CD4-positive, alpha-beta T cell (primary cell): ENCODE data around the gene FGGY. TPM values are rescaled to one million over a fixed set of nuclear protein-coding genes. Genes with fewer than 3 reads are reported as not detected.
A peak's percentile ranks its signal among the peaks of the same experiment; 100 is the strongest.
"Not testable (repeated sequence)": the region's sequence is repeated elsewhere in the genome, so short reads cannot be mapped to it uniquely, and the experiment has no call there.

Experiments
- ATAC-seq: fragments of 200-7000 bp; cut with Tn5 transposase; one replicate; pipeline ENCODE4 v1.10.0; 2022; ENCODE audit warnings: mild to moderate bottlenecking; ENCODE audit not compliant: poor library complexity
- CTCF ChIA-PET: fragments of 350-600 bp; sonication (Branson Sonifier 250); formaldehyde crosslinking; loops from one replicate; lab custom pipeline; 2021; ENCODE audit warnings: antibody characterized with exemption, inconsistent platforms; lab: Charles Lee
- POLR2A ChIA-PET: fragments of 350-600 bp; sonication (Branson Sonifier 250); formaldehyde crosslinking; loops from one replicate; lab custom pipeline; 2021; ENCODE audit warnings: antibody characterized with exemption, inconsistent platforms; lab: Charles Lee
- DNase-seq, 14 experiments: peaks; one replicate each; pipeline ENCODE4 v3.0.0-alpha.2; 2013 to 2020; ENCODE audit warnings: mixed read lengths in 2 of 14
- H3K27ac ChIP-seq, 2 donors: one replicate each; pipeline versions ENCODE4 v1.5.1 to v1.7.0; 2013; ENCODE audit warnings: low read length in 2 of 2, low read depth in 1 of 2, mild to moderate bottlenecking in 1 of 2
- H3K27me3 ChIP-seq, 2 experiments: 1 replicate in 1 of 2; 2 replicates in 1 of 2; pipeline versions ENCODE4 v1.6.1 to v1.7.0; 2013; ENCODE audit warnings: low read length in 2 of 2, control low read depth in 1 of 2, mild to moderate bottlenecking in 1 of 2, moderate library complexity in 1 of 2; ENCODE audit not compliant: insufficient read depth in 2 of 2, control insufficient read depth in 1 of 2
- H3K36me3 ChIP-seq: one replicate; pipeline ENCODE4 v1.6.1; 2013; ENCODE audit warnings: low read length, control low read depth; ENCODE audit not compliant: insufficient read depth
- H3K4me1 ChIP-seq: one replicate; pipeline ENCODE4 v1.6.1; 2013; ENCODE audit warnings: low read length, control low read depth; ENCODE audit not compliant: insufficient read depth
- H3K4me3 ChIP-seq: one replicate; pipeline ENCODE4 v1.5.1; 2013; ENCODE audit warnings: mild to moderate bottlenecking, low read length, moderate library complexity
- H3K9me3 ChIP-seq, 2 experiments: 1 replicate in 1 of 2; 2 replicates in 1 of 2; pipeline versions ENCODE4 v1.6.1 to v1.7.0; 2013; ENCODE audit warnings: low read length in 2 of 2, mild to moderate bottlenecking in 2 of 2, control low read depth in 1 of 2, moderate library complexity in 1 of 2; ENCODE audit not compliant: control insufficient read depth in 1 of 2, insufficient read depth in 1 of 2
- H3K27ac Mint-ChIP-seq: one replicate; pipeline ENCODE4 v1.8.0; 2020; ENCODE audit warnings: mixed read lengths
- H3K27me3 Mint-ChIP-seq: one replicate; pipeline ENCODE4 v1.8.0; 2021; ENCODE audit warnings: mixed read lengths
- H3K36me3 Mint-ChIP-seq: one replicate; pipeline ENCODE4 v1.8.0; 2021; ENCODE audit warnings: low read depth, mixed read lengths
- H3K4me1 Mint-ChIP-seq: one replicate; pipeline ENCODE4 v1.8.0; 2021; ENCODE audit warnings: low read depth, mixed read lengths
- H3K4me3 Mint-ChIP-seq: one replicate; pipeline ENCODE4 v1.8.0; 2020; ENCODE audit warnings: mild to moderate bottlenecking, mixed read lengths
- H3K9me3 Mint-ChIP-seq: one replicate; pipeline ENCODE4 v1.8.0; 2020; ENCODE audit warnings: mixed read lengths
- CTCF ChIP-seq: fragments of 200-600 bp; IDR thresholded peaks from one replicate; pipeline ENCODE4 v1.8.0; 2022; ENCODE audit warnings: antibody characterized with exemption, mild to moderate bottlenecking
- intact Hi-C, 2 experiments: fragments of 100-400 bp; cut with DNase I in 1 of 2; cut with micrococcal nuclease in 1 of 2; formaldehyde crosslinking; loops; one replicate each; pipeline versions ENCODE4 v1.15.1 to v1.9.0; 2023 to 2025; cut with DNase I, micrococcal nuclease
- total RNA-seq, 174 experiments: library from RNA in 2 of 174; stranded (reverse) in 2 of 174; gene quantifications; one replicate each; pipeline ENCODE4 v1.2.3 and lab custom pipeline; 2021 to 2026

FGGY gene
- total RNA-seq, 2 experiments from 2014 or later = 9.5 to 10.0 TPM

DNA sequence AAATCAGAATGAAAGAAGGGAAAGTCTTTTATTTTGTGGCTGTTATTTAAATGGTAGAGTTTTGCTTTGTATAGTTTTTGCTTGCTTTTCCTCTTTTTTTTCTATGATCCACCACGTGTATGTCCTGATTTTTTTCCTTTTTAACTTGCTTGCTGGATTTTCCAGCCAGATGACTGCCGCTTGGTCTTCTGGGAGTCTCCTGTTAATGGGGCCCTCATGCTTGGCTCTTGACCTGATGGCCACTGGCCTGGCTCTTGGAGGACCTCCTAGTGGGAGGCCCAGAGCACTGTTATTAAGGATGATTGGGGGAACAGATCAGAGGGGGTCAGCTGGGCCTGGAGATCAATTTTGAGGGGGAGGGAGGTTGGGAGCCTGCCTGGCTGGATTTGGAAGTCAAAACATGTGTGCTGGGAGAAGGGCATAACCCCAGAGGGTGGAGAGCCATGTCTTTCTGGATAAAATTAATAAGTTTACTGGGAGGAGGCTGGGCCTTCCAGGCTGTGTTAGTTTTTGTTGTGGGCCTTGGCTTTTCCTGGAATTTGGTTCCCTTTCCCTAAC is 1.2 kb downstream of the FGGY start:
- H3K27ac ChIP-seq = no peak overlapping the region
- peaks cover 10% of the 10 kb centered on the region for H3K4me1 ChIP-seq
- H3K27ac Mint-ChIP-seq = peak overlapping the region; percentile 85
- no peaks in the 10 kb centered on the region for H3K27me3 Mint-ChIP-seq
- H3K9me3 ChIP-seq = no peaks in the 10 kb centered on the region
- intact Hi-C loops = loop anchor here in 1 of 2 experiments (10.0 kb wide), 2 partner anchors 517 to 753 kb away; partner anchors contain the start of genes HOOK1 and OMA1
- H3K4me1 Mint-ChIP-seq = peaks cover 16% of the 10 kb centered on the region
- no peaks in the 10 kb centered on the region for H3K36me3 ChIP-seq
- ChIA-PET CTCF (no interaction called here), POLR2A (interaction anchor here (0.6 to 0.7 kb wide), 2 partner anchors 17 to 366 kb away, joined by 3 to 4 read pairs; no protein-coding TSS in a partner anchor)
- no peak for TF ChIP-seq CTCF
- DNase-seq (no peak), ATAC-seq (no peak)
- H3K9me3 Mint-ChIP-seq = no peaks in the 10 kb centered on the region
- H3K4me3 Mint-ChIP-seq = peak overlapping the region; percentile 88
- peaks cover 5% of the 10 kb centered on the region for H3K36me3 Mint-ChIP-seq
- H3K4me3 ChIP-seq = no peak overlapping the region
- no peaks in the 10 kb centered on the region for H3K27me3 ChIP-seq

DNA sequence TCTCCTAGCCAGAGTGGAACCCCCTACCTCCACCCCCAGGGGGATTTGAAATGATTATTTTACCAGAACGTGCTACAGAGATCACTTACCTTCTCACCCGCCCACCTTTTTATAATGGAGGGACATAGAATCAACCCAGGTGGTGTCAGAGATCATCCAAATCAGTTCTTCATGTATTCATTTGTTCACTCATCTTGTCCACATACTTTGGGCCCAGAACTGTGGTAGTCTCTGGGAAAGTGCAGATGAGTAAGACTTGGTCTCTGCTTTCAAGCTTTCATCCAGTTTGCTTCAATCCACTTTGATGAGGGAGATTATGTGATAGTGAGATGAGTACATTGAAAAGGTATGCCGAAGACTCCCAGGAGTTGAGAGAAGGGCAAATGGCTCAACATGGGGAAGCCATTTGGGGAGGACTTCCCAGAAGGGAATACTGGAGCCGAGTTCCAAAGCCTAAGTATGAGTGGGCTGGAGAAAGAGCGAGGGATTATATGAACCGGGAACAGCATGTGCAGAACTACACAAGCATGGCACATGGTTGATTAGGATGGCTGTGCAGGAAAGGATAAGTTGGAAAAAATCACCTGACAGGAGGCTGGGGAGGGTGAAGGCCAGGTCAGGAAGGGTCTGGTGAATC is 1.9 kb downstream of the FGGY start:
- Histone ChIP-seq H3K36me3 (no peaks in the 10 kb centered on the region), H3K27ac (no peak overlapping the region), H3K4me3 (no peak overlapping the region), H3K27me3 (no peaks in the 10 kb centered on the region), H3K4me1 (peaks cover 7% of the 10 kb centered on the region), H3K9me3 (no peaks in the 10 kb centered on the region)
- Mint-ChIP-seq H3K36me3 (peaks cover 9% of the 10 kb centered on the region), H3K4me1 (peaks cover 16% of the 10 kb centered on the region), H3K9me3 (peaks cover under 1% of the 10 kb centered on the region), H3K27ac (no peak overlapping the region), H3K4me3 (peak overlapping the region; percentile 4), H3K27me3 (no peaks in the 10 kb centered on the region)
- DNase-seq (no peak), ATAC-seq (no peak)
- intact Hi-C loops = loop anchor here in 1 of 2 experiments (10.0 kb wide), 2 partner anchors 516 to 754 kb away; partner anchors contain the start of genes HOOK1 and OMA1
- CTCF ChIA-PET = no interaction called here
- POLR2A ChIA-PET = interaction anchor here (0.6 to 0.7 kb wide), 2 partner anchors 17 to 367 kb away, joined by 3 to 4 read pairs; no protein-coding TSS in a partner anchor
- TF ChIP-seq CTCF = no peak

DNA sequence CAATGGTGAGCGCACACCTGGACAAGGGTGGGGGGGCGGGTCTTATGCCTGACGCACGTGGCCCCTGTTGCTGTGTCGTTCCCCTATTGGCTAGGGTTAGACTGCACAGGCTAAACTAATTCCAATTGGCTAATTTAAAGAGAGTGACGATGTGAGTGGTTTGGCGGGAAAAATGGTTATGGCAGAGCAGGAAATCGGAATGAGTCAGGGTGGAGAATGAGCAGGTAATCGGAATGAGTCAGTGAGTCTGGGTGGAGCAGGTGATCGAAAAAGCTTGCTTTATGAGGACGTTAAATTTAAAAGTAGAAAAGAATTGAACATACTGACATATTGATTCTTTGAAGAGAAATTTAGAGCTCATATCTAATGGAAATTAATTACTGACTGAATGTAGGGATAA is 2.8 kb downstream of the FGGY start:
- H3K36me3 ChIP-seq, H3K9me3 Mint-ChIP-seq, H3K36me3 Mint-ChIP-seq, POLR2A ChIA-PET, H3K27ac Mint-ChIP-seq, H3K4me3 Mint-ChIP-seq, H3K27me3 Mint-ChIP-seq, H3K9me3 ChIP-seq, H3K4me3 ChIP-seq, H3K4me1 ChIP-seq, H3K27me3 ChIP-seq, DNase-seq, ATAC-seq, CTCF ChIA-PET, H3K27ac ChIP-seq: not testable (repeated sequence)
- peaks cover 16% of the 10 kb centered on the region for H3K4me1 Mint-ChIP-seq
- intact Hi-C loops = loop anchor here in 1 of 2 experiments (10.0 kb wide), 2 partner anchors 515 to 755 kb away; partner anchors contain the start of genes HOOK1 and OMA1
